Stimulated activated CD8-positive, alpha-beta memory T cell treated with anti-CD3 and anti-CD28 coated beads, Interleukin-12 subunit alpha, Interleukin-12 subunit beta, amount 100 ng/mL, for 1 hour (primary cell): ENCODE data around the gene GRM7.

Source experiments
- DNase-seq: peaks from one replicate; pipeline ENCODE4 v3.0.0-alpha.2; 2020; ENCODE audit warnings: low read depth

Gene GRM7

DNA sequence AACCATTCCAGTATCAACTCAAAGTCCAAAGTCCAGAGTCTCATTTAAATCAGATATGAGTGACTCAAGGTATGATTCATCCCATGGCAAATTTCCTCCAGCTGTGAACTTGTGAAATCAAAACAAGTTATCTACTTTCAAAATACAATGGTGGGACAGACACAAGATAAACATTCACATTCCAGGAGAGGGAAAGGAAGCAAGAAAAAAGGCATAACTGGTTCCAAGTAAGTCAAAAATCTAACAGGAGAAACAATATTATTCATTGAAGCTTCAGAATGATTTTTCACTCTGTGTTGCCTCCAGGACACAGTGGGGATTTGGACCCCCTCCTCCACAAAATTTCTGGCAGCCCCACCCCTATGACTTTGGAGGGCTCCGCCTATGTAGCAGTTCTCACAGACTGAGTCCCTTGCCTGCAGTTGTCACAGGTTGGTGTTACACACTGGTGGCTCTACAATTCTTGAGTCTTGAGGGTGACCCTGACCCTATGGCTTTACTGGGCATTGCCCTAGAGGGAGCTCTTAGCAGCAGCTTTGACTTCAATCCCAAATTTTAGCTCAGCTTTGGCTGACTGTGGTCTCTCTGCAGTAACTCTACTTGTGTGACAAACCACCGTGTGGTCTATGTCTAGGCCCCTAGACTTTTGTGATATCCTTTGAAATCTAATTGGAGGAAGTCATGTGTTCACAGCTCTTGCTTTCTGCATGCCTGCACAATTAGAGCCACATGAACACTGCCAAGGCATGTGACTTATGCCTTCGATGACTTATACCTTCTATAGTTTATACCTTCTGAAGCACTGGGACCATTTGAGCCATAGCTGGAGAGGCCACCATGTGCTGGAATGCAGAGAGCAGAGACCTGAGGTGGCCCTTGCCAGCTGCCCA lies 644.2 kb downstream of the GRM7 start:
- DNase-seq = no peak

DNA sequence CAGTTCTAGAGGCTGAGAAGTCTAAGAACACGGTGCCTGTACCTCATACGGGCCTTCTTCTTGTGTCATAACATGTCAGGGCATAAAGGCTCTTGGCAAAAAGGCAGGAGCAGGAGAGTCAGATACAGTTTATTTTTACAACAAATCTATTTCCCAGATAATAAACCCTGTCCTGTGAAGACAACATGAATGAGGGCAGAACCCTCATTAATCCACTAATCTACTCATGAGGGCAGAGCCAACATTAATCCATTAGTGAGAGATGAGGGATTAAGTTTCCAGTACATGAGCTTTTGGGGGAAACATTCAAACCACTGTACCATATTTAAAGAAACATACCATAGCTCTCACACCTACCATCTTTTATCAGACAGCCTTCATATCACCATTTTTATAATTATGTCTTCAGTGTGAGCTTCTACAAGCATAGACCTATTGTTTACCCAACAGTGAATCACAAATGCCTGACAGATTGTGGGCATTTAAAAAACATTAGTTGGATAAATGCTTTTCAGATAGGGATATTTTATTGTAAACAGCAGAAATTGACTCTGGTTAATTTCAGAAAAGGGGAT lies 645.8 kb downstream of the GRM7 start:
- DNase-seq = no peak

DNA sequence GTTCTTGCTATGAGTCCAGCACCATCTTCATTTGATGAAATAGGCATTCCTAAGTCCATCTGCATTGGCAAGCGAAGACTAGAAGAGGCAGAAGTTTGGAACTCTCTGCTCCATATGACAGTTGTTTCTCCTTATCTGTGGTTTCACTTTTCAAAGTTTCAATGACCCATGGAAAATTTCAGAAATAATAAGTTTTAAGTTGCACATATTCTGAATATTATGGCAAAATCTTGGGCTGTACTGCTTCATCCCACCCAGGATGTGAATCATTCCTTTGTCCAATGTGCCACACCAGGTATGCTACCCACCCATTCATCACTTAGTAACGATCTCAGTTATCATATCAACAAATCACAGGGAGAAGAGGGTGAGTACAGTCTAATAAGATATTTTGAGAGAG lies 647.9 kb downstream of the GRM7 start:
- DNase-seq = no peak

- no peak for DNase-seq
These were observed 651.1 kb downstream of the GRM7 start for GRCh38 chr3:7512048-7512447.

- DNase-seq = no peak
These were observed 657.1 kb downstream of the GRM7 start for GRCh38 chr3:7518026-7518425.

- no peak for DNase-seq
These were observed 657.5 kb downstream of the GRM7 start for GRCh38 chr3:7518456-7518855.

DNA sequence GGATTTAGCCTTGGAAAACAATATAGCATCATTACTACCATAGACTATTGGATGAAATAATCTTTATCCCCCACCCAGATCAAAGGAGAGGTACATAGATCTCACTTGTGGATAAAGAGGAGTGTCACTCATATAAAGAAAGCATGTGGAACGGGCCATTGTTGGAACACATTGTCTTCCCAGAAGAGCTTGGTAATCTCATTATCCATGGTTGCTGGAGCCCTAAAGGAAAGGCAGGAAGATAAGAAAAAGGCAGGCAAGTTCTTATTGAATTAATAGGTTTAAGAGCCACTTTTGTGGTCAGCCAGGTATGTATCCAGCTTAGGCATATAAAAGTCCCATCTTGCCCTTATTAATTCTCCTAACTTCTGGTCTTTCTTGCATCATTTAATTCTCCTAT lies 659.1 kb downstream of the GRM7 start:
- no peak for DNase-seq

- no peak for DNase-seq
These were observed 659.7 kb downstream of the GRM7 start for GRCh38 chr3:7520593-7520992.

- DNase-seq = no peak
These were observed 675.6 kb downstream of the GRM7 start for GRCh38 chr3:7536510-7536909.

GRCh38 chr3:7536921-7537320 lies 676.0 kb downstream of the GRM7 start:
- DNase-seq = no peak

DNA sequence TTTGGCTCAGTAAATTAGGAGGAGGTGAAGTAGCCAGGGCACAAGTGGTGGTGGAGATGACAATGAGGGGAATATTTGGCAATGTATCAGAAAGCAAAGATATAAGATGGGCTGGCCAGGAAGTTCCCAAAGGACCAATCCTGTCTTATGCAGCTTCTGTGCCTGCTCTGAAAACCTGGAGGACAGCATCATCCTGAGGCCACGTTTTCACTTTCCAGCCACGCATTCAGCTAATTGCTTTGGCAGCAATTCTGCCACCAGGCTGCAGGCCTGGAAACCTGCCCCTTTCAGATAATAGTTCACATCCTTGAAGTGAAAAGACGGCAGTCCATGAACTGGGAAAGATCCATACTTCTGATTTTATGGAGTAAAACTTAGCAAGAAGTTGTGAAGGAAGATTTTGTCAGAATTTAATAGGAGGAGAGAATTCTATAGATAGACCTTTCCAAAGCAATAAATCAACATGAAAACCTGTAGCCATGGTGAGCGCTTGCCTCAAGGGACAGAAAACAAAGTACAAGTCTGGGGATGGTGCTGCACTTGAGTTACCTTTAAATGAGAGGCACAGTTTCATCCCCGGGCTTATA lies 682.5 kb downstream of the GRM7 start:
- no peak for DNase-seq

DNA sequence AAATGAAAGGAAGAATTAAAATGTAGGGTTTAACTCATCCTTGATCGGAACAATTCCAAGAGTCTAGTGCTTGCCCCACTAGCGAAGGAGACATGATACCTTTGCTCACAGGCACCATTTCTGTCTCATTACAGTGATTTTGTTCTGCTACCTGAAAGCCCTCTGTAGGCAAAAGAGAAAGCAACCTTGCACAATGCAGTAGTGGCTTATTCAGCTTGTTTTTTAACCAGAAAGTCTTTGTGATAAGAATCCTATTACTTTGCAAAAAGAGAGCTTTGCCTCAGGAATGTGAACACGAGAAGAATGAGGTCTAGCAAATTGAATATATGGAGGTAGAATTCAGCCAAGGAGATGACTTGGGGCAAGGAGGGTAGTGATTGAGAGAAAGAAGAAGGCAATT lies 684.4 kb downstream of the GRM7 start:
- no peak for DNase-seq

DNA sequence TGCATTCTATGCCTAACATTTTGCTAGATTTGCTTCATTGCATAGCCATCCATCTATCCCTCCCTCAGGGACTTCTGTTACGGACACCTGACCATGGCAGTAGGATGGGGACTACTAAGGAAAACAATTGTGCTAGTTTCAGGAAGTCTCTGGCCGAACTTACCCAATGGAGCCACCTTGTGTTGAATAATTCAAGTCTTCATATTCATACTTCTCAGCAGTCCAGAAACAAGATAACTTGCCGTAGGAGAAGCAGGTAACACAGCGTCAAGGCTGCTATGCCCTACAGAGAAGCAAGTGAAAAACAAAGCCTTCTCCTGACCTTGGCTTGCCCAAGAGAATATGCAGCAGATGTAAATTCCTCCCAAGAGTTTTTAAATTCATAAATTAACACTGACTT lies 685.3 kb downstream of the GRM7 start:
- no peak for DNase-seq

- no peak for DNase-seq
These were observed 686.9 kb downstream of the GRM7 start for GRCh38 chr3:7547826-7548225.

DNA sequence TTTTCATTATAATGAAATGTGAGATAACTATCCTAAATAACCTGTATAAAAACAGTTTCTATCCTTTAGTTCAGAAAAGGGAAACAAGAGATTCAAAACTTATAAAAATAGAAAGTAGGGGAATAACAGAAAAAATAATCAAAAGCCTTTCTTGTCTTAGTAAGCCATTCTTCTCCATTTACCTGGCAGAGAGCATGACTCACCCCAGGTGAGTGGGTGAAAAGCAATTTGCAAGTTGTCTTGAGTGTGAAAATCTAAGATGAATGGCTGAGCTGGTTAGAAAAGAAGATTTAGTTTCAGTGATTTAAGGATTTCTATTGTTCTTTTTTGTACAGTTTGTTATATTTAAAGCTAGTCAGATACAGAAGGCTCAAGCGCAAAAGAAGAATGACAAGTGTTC lies 702.0 kb downstream of the GRM7 start:
- DNase-seq = no peak

- DNase-seq = no peak
These were observed 704.7 kb downstream of the GRM7 start for GRCh38 chr3:7565574-7565973.

GRCh38 chr3:7567160-7567559 lies 706.2 kb downstream of the GRM7 start:
- DNase-seq = no peak

- DNase-seq = no peak
These were observed 707.7 kb downstream of the GRM7 start for GRCh38 chr3:7568526-7569184.

GRCh38 chr3:7573330-7573729 lies 712.4 kb downstream of the GRM7 start:
- no peak for DNase-seq

DNA sequence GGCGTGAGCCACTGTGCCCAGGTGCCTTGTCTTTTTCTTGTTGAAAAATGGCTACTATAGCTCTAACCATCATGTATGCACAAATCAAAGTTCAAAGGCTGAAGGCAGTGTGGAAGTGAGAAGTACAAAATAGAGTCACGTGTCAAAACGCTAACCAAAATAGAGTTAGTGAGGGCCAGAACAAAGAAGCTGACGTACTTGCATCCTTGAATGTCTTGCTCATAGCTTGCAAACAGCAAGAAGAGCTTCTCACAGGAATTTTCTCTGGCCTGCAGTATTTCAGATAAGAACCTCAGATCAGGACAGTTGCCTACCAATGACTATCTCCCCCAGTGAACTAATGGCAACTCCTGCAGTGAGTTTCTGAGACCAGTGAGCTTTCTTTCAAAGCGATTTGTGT lies 713.5 kb downstream of the GRM7 start:
- no peak for DNase-seq

DNA sequence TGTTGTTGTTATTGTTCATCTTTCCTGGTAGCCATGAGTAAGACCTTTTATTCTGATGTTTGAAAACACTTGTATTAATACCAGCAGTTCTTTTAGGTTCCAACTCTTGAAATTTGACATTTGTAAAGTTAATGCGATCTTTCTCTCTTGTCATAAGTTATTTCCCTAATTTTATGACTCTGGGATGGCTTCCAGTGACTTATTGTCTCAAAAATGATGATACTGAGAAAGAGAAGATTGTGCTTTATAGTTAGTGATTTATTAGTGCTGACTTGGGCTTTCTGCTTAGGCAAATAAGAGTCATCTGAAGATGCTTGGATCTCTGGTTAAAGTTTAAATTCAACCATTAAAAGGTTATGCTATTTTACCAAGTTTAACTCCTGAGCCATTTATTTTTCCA lies 715.2 kb downstream of the GRM7 start:
- DNase-seq = no peak

- no peak for DNase-seq
These were observed 715.6 kb downstream of the GRM7 start for GRCh38 chr3:7576506-7576905.

- DNase-seq = no peak
These were observed 716.6 kb downstream of the GRM7 start for GRCh38 chr3:7577513-7577912.
